Neural crest cell (in vitro differentiated cells): ENCODE results near the gene BICDL1. TPM values are rescaled to one million over a fixed set of nuclear protein-coding genes. Genes with fewer than 3 reads are reported as not detected.

Experiments
- DNase-seq: peaks from one replicate; pipeline ENCODE4 v3.0.0; 2021; ENCODE audit warnings: low read depth, mixed read lengths, low spot score
- H3K27ac Mint-ChIP-seq: one replicate; pipeline ENCODE4 v1.8.0; 2021; ENCODE audit warnings: mild to moderate bottlenecking, mixed read lengths; ENCODE audit not compliant: unreplicated experiment
- H3K27me3 Mint-ChIP-seq: 2 replicates; pipeline ENCODE4 v1.8.0; 2021; ENCODE audit warnings: low read depth, mild to moderate bottlenecking, mixed read lengths
- H3K36me3 Mint-ChIP-seq: 2 replicates; pipeline ENCODE4 v1.8.0; 2021; ENCODE audit warnings: low read depth, mild to moderate bottlenecking, mixed read lengths
- H3K4me1 Mint-ChIP-seq: 2 replicates; pipeline ENCODE4 v1.8.0; 2021; ENCODE audit warnings: mixed read lengths
- H3K4me3 Mint-ChIP-seq: one replicate; pipeline ENCODE4 v1.8.0; 2021; ENCODE audit warnings: mild to moderate bottlenecking, mixed read lengths
- H3K9me3 Mint-ChIP-seq: 2 replicates; pipeline ENCODE4 v1.8.0; 2021; ENCODE audit warnings: mixed read lengths
- total RNA-seq: library from RNA; stranded (reverse); gene quantifications from 2 replicates; pipeline ENCODE4 v1.2.1, GENCODE V29; 2021
- TF ChIP-seq, protein P1 (sequence below): fragments of 200-600 bp; sonication (generic); conservative IDR thresholded peaks from 2 replicates; pipeline ENCODE4 v1.5.0; 2021; ENCODE audit warnings: antibody characterized with exemption, mild to moderate bottlenecking

The BICDL1 gene
- total RNA-seq, 1 donor from 2014 or later = 6.3 TPM

DNA sequence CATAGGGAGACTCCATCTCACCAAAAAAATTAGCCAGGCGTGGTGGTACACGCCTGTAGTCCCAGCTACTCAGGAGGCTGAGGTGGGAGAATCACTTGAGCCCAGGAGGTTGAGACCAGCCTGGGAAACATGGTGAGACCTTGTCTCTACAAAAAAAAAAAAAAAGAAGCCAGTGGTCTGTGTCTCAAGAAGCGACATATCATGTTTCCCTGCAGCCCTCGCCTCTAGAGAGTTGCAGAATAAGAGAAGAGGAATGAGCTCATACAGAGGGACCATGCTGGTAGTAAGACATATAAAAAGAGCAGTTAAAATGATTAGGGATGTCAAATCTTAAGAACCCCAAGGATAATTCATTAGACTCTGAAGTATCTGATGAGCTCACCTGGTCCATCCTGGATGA is 39.4 kb upstream of the BICDL1 start:
- no peak for DNase-seq
- H3K27me3 Mint-ChIP-seq = no peaks in the 10 kb centered on the region
- H3K4me1 Mint-ChIP-seq = no peaks in the 10 kb centered on the region
- H3K27ac Mint-ChIP-seq = no peak overlapping the region
- no peaks in the 10 kb centered on the region for H3K36me3 Mint-ChIP-seq
- no peak overlapping the region for H3K4me3 Mint-ChIP-seq
- TF ChIP-seq, protein P1, sequence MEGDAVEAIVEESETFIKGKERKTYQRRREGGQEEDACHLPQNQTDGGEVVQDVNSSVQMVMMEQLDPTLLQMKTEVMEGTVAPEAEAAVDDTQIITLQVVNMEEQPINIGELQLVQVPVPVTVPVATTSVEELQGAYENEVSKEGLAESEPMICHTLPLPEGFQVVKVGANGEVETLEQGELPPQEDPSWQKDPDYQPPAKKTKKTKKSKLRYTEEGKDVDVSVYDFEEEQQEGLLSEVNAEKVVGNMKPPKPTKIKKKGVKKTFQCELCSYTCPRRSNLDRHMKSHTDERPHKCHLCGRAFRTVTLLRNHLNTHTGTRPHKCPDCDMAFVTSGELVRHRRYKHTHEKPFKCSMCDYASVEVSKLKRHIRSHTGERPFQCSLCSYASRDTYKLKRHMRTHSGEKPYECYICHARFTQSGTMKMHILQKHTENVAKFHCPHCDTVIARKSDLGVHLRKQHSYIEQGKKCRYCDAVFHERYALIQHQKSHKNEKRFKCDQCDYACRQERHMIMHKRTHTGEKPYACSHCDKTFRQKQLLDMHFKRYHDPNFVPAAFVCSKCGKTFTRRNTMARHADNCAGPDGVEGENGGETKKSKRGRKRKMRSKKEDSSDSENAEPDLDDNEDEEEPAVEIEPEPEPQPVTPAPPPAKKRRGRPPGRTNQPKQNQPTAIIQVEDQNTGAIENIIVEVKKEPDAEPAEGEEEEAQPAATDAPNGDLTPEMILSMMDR = no peak
- H3K9me3 Mint-ChIP-seq = no peaks in the 10 kb centered on the region

DNA sequence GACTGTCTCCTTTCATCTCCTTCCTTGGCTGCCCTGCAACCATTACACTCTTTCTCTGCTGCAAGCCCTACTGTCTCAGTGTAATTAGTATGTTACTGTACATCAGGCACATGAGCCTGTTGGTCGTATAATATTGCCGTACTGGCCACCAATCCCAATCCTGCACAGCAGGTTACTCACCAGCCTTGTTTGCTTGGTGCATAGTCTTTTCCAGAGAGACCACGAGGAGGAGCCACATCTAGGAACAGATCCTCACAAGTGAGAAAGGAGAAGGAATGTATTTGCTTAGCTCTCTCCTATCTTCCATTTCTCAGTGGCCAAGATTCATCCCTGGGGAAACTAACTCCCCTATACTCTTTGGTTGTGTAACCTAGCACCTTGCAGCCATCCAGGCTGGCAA is 33.0 kb upstream of the BICDL1 start:
- Mint-ChIP-seq H3K4me1 (no peaks in the 10 kb centered on the region), H3K9me3 (peaks cover 13% of the 10 kb centered on the region), H3K27ac (no peak overlapping the region), H3K36me3 (peaks cover 3% of the 10 kb centered on the region), H3K27me3 (no peaks in the 10 kb centered on the region), H3K4me3 (no peak overlapping the region)
- DNase-seq = no peak
- TF ChIP-seq, protein P1 = no peak

DNA sequence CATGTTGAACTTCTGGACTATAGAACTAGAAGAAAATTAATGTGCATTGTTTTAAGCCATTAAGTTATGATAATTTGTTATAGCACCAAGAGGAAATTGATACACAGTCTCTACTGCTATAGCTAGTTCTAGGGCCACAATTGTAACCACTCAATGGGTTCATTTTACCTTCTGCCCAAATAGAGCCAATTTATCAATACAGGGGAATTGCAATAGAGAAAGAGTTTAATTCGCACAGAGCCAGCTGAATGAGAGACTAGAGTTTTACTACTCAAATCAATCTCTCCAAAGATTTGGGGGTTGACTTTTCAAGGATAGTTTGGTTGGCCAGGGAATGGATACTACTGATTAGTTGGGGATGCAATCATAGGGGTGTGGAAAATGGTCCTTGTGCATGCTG is 31.9 kb upstream of the BICDL1 start:
- peaks cover 3% of the 10 kb centered on the region for H3K36me3 Mint-ChIP-seq

DNA sequence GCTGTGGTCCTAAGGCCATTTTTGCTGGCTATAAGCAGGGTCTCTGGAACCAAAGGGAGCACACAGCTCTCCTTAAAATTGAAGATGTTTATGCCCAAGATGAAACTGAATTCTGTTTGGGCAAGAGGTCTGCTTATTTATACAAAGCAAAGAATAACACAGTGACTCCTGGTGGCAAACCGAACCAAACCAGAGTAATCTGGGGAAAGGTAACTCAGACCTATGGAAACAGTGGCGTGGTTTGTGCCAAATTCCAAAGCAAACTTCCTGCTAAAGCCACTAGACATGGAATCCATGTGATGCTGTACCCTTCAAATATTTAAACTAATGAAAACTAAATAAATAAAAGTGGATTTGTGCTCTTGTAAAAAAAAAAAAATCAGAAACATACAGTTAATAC is 29.6 kb upstream of the BICDL1 start:
- Mint-ChIP-seq H3K27me3 (no peaks in the 10 kb centered on the region), H3K36me3 (peaks cover 3% of the 10 kb centered on the region)

More for the DNA sequence above, 31.9 kb upstream of the BICDL1 start:
- H3K9me3 Mint-ChIP-seq = peaks cover 13% of the 10 kb centered on the region
- no peaks in the 10 kb centered on the region for H3K4me1 Mint-ChIP-seq
- no peak overlapping the region for H3K27ac Mint-ChIP-seq
- no peaks in the 10 kb centered on the region for H3K27me3 Mint-ChIP-seq
- no peak overlapping the region for H3K4me3 Mint-ChIP-seq
- DNase-seq = no peak
- TF ChIP-seq, protein P1 = no peak

DNA sequence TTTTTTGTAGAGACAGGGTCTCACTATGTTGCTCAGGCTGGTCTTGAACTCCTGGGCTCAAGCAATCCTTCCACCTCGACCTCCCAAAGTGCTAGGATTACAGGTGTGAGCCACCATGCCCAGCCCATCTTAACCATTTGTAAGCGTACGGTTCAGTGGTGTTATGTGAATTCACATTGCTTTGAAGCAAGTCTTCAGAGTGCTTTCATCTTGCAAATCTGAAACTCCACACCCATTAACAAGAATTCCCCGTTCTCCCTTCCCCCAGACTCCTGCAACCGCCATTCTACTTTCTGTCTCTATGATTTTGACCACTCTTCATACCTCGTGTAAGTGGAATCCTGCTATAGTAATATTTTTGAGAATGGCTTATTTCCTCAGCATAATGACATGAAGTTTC is 24.9 kb upstream of the BICDL1 start:
- no peak overlapping the region for H3K27ac Mint-ChIP-seq
- no peaks in the 10 kb centered on the region for H3K36me3 Mint-ChIP-seq
- TF ChIP-seq, protein P1 = no peak
- peaks cover 11% of the 10 kb centered on the region for H3K27me3 Mint-ChIP-seq
- no peak overlapping the region for H3K4me3 Mint-ChIP-seq
- DNase-seq = no peak
- H3K9me3 Mint-ChIP-seq = no peaks in the 10 kb centered on the region
- H3K4me1 Mint-ChIP-seq = no peaks in the 10 kb centered on the region

More for the DNA sequence above, 29.6 kb upstream of the BICDL1 start:
- no peak for DNase-seq
- Mint-ChIP-seq H3K4me3 (no peak overlapping the region), H3K9me3 (peaks cover 13% of the 10 kb centered on the region), H3K4me1 (no peaks in the 10 kb centered on the region), H3K27ac (no peak overlapping the region)
- TF ChIP-seq, protein P1 = no peak

DNA sequence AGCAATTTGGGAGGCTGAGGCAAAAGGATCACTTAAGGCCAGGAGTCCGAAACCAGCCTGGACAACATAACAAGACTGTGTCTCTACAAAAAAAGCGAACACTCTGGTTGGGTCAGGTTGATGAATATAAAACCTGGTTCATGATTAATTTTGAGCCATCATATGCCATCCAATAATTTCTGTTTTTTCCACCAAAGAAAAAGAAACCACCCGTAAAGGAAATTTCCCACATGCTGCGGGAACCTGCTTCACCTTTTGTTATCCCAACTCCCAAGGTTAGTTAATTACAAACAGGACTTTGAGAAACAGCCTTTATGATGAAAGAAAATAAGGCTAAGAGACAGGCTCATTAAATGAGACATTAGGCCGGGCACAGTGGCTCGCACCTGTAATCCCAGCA is 24.1 kb upstream of the BICDL1 start:
- Mint-ChIP-seq H3K36me3 (no peaks in the 10 kb centered on the region), H3K4me3 (no peak overlapping the region), H3K27ac (no peak overlapping the region), H3K4me1 (no peaks in the 10 kb centered on the region), H3K27me3 (peaks cover 11% of the 10 kb centered on the region), H3K9me3 (no peaks in the 10 kb centered on the region)
- TF ChIP-seq, protein P1 = no peak
- DNase-seq = no peak
